MM.1S (cell line): ENCODE measurements around the gene LSAMP.

Experiments used
- EZH2 ChIP-seq: fragments of 300-600 bp; sonication (generic); optimal IDR thresholded peaks from 2 replicates; pipeline ENCODE3; 2017; ENCODE audit warnings: low read depth, mild to moderate bottlenecking, antibody characterized with exemption, low read length, mixed read lengths
- TF ChIP-seq, protein P1 (sequence below): fragments of 300-600 bp; sonication (generic); IDR thresholded peaks from 2 replicates; pipeline ENCODE4 v1.5.1; 2016; ENCODE audit warnings: antibody characterized with exemption, low read length, mixed read lengths

DNA sequence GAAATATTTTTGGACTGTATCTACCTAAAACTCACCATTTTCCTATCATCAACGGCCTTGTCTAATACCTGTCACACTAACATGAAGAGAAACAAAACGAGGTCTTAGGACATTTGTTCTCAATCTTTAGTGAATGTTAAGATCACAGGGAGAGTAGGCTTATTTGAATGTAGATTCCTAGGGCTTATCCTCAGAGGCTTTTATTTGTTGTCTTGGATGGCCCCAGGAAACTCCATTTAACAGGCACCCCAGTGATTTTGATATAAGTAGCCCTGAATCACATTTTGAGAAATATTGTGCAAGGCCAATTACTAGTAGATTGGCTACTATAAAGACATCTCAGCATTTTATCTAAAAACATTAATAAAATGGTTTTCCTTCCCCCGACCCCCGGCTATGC is 454.6 kb downstream of the LSAMP start:
- TF ChIP-seq, protein P1, sequence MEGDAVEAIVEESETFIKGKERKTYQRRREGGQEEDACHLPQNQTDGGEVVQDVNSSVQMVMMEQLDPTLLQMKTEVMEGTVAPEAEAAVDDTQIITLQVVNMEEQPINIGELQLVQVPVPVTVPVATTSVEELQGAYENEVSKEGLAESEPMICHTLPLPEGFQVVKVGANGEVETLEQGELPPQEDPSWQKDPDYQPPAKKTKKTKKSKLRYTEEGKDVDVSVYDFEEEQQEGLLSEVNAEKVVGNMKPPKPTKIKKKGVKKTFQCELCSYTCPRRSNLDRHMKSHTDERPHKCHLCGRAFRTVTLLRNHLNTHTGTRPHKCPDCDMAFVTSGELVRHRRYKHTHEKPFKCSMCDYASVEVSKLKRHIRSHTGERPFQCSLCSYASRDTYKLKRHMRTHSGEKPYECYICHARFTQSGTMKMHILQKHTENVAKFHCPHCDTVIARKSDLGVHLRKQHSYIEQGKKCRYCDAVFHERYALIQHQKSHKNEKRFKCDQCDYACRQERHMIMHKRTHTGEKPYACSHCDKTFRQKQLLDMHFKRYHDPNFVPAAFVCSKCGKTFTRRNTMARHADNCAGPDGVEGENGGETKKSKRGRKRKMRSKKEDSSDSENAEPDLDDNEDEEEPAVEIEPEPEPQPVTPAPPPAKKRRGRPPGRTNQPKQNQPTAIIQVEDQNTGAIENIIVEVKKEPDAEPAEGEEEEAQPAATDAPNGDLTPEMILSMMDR = no peak
- no peak for TF ChIP-seq EZH2
